ENCODE results near the gene MAP1LC3B2.

The MAP1LC3B2 gene

DNA sequence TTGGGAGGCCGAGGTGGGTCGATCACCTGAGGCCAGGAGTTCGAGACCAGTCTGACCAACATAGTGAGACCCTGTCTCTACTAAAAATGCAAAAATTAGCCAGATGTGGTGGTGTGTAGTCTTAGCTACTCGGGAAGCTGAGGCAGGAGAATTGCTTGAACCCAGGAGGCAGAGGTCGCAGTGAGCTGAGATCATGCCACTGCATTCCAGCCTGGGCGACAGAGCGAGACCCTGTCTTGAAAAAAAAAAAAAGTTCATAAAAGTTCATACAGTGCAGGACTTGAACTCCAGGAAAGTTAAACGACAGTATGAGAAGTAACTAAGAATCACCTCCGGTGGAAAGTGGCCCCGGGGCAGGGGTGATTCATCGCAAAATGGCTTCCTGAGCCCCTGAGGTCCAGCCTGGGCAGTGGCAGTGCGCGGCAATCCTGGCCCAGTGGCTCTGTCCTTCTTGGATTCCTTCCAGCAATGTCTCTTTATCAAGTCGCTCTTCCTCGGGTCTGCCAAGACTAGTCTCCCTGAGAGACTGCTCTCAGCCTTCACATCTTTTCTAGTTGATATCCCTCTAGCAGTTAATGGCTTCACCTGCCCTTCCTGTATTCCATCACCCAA, 16.7 kb upstream of the MAP1LC3B2 start:
- Histone ChIP-seq H3K27ac (no peak overlapping the region), H3K4me3 (ENCODE audit: low read depth, low read length) (no peak overlapping the region), H3K36me3 (replicated peaks) (no peaks in the 10 kb centered on the region), H3K27me3 (replicated peaks) (no peaks in the 10 kb centered on the region)
- in situ Hi-C loops (cut with HindIII; ENCODE audit: low pct_ligation_motif_present, low sequenced_read_pairs): no loop called here
- TF ChIP-seq, protein P1, sequence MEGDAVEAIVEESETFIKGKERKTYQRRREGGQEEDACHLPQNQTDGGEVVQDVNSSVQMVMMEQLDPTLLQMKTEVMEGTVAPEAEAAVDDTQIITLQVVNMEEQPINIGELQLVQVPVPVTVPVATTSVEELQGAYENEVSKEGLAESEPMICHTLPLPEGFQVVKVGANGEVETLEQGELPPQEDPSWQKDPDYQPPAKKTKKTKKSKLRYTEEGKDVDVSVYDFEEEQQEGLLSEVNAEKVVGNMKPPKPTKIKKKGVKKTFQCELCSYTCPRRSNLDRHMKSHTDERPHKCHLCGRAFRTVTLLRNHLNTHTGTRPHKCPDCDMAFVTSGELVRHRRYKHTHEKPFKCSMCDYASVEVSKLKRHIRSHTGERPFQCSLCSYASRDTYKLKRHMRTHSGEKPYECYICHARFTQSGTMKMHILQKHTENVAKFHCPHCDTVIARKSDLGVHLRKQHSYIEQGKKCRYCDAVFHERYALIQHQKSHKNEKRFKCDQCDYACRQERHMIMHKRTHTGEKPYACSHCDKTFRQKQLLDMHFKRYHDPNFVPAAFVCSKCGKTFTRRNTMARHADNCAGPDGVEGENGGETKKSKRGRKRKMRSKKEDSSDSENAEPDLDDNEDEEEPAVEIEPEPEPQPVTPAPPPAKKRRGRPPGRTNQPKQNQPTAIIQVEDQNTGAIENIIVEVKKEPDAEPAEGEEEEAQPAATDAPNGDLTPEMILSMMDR (IDR thresholded peaks at IDR 0.05; ENCODE audit: low read depth, low read length, missing control alignments): no peak
- DNase-seq: no peak

DNA sequence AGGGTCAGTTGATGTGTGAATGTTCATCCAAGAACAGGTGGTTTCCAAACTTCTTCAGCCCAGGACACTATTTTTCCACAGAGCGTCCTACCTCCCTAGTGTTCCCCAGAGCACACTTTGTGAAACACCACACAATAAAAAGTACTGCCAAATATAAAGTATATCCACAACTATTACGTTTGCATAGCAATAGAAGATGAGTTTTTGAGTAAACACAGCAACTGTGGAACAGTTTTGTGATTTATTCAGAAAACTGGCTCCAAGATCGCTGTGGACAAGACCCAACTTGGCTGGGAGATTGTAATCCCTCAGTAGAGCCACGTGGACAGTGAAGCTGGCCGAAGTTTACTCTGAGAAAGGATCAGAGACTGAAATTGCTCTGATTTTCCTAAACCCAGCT, 14.5 kb upstream of the MAP1LC3B2 start:
- H3K27ac ChIP-seq: no peak overlapping the region
- TF ChIP-seq, protein P1 (IDR thresholded peaks at IDR 0.05; ENCODE audit: low read depth, low read length, missing control alignments): no peak
- H3K27me3 ChIP-seq (replicated peaks): no peaks in the 10 kb centered on the region
- H3K4me3 ChIP-seq (ENCODE audit: low read depth, low read length): no peak overlapping the region
- in situ Hi-C loops (cut with HindIII; ENCODE audit: low pct_ligation_motif_present, low sequenced_read_pairs): no loop called here
- no peak for DNase-seq
- no peaks in the 10 kb centered on the region for H3K36me3 ChIP-seq (replicated peaks)

DNA sequence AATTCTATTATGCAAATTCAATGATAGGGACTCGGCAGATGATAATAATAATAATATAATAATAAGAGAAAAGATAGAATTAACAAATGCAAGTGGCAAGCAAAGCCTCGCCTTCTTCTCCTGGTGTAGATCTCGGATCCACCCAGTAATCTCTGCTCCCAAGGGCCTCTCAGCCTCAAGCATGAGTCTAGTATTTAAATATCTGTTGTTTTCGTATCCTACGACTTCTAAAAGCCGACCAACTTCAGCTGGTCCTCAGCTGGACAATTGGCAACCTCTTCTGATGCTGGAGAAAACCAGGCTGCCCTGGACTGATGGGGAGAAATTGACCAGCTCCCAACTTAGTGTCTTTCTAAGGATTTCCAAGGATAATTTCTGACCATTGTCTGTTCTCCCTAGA, 14.0 kb upstream of the MAP1LC3B2 start:
- Histone ChIP-seq H3K4me3 (ENCODE audit: low read depth, low read length) (no peak overlapping the region), H3K36me3 (replicated peaks) (no peaks in the 10 kb centered on the region), H3K27ac (no peak overlapping the region), H3K27me3 (replicated peaks) (no peaks in the 10 kb centered on the region)
- in situ Hi-C loops (cut with HindIII; ENCODE audit: low pct_ligation_motif_present, low sequenced_read_pairs): no loop called here
- TF ChIP-seq, protein P1 (IDR thresholded peaks at IDR 0.05; ENCODE audit: low read depth, low read length, missing control alignments): no peak
- no peak for DNase-seq

DNA sequence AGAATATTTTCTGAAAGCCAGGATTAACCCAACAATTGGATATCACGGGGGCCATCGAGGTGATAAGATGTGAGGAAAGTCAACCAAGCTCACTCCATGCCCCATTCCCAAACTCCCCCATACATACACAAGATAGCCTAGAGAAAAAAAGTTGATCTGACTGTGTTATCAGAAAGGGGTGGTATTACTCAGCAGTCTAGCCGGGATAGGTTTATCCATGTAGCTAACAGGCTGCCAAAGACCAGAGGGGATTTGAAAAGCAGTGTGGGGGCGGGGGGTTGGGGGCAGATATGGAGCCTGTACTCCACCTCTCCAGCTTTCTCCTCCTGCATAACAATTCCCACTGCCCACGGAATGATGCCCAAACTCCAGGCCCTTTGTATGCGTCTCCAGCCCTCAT, 13.2 kb upstream of the MAP1LC3B2 start:
- TF ChIP-seq, protein P1 (IDR thresholded peaks at IDR 0.05; ENCODE audit: low read depth, low read length, missing control alignments): no peak
- no peak overlapping the region for H3K27ac ChIP-seq
- no peaks in the 10 kb centered on the region for H3K27me3 ChIP-seq (replicated peaks)
- in situ Hi-C loops (cut with HindIII; ENCODE audit: low pct_ligation_motif_present, low sequenced_read_pairs): no loop called here
- no peak for DNase-seq
- H3K4me3 ChIP-seq (ENCODE audit: low read depth, low read length): no peak overlapping the region
- no peaks in the 10 kb centered on the region for H3K36me3 ChIP-seq (replicated peaks)

DNA sequence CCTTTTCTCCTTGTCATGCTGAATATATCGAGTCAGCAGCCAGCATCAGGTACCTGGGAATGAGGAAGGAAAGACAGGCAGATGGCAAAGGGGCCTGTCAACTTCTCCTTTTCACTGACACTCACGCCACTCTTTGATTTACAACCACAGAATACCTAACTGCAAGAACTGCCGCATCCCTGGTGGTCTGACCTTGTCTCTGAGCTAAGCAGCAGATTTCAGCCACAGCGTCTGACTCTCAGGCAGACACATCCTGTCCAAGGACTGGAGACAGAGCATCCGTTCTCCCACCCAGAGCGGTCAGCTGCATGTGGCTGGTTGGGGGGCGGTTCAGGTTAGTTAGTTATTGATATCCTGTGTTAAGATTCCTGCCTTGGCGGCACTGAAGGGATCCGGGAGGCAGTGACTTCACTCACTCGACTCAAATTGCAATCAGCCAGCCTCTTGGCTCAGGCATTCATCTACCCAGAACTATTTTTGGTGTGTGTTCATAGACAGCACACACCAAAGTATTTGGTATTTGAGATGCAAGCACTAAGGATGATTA, 11.2 kb upstream of the MAP1LC3B2 start:
- H3K36me3 ChIP-seq (replicated peaks): no peaks in the 10 kb centered on the region
- DNase-seq: peak; percentile 53
- H3K27me3 ChIP-seq (replicated peaks): no peaks in the 10 kb centered on the region
- H3K27ac ChIP-seq: no peak overlapping the region
- H3K4me3 ChIP-seq (ENCODE audit: low read depth, low read length): no peak overlapping the region
- in situ Hi-C loops (cut with HindIII; ENCODE audit: low pct_ligation_motif_present, low sequenced_read_pairs): no loop called here
- TF ChIP-seq, protein P1 (IDR thresholded peaks at IDR 0.05; ENCODE audit: low read depth, low read length, missing control alignments): no peak

DNA sequence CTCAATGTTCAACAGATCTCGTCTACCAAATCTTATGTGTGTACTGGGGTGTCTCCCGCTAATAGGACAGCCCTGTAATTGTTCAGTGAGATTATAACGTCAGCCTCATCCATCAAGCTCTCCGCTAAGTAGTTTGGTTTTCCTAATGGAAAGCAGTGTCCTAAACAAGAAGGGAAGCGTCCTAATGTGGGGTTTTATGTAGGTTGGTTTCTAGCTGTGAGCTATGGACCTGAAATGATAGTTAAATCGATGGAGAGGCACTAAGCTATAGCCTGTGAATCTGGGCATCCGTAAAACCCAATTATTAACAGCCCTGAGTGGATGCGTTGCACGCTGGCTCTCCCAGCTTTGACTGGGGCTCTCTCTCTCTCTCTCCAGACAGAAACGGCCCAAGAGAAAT, 9.2 kb upstream of the MAP1LC3B2 start:
- no peaks in the 10 kb centered on the region for H3K27me3 ChIP-seq (replicated peaks)
- TF ChIP-seq, protein P1 (IDR thresholded peaks at IDR 0.05; ENCODE audit: low read depth, low read length, missing control alignments): no peak
- H3K27ac ChIP-seq: no peak overlapping the region
- DNase-seq: no peak
- no peaks in the 10 kb centered on the region for H3K36me3 ChIP-seq (replicated peaks)
- no peak overlapping the region for H3K4me3 ChIP-seq (ENCODE audit: low read depth, low read length)
- in situ Hi-C loops (cut with HindIII; ENCODE audit: low pct_ligation_motif_present, low sequenced_read_pairs): no loop called here

Measured in brain microvascular endothelial cell (primary cell).